Fibroblast of lung (primary cell): Measurements from ENCODE around the gene NXPE3. TPM values are rescaled to one million over a fixed set of nuclear protein-coding genes. Genes with fewer than 3 reads are reported as not detected.

ENCODE experiments used
- DNase-seq, 2 donors: peaks; one replicate each; pipeline versions ENCODE4 v3.0.0 to v3.0.0-alpha.2; 2010; ENCODE audit warnings: low read depth in 2 of 2
- H2AFZ ChIP-seq: 2 replicates; pipeline ENCODE4 v1.5.1; 2012; ENCODE audit warnings: low read length, control low read depth, inconsistent platforms
- H3K27ac ChIP-seq: 2 replicates; pipeline ENCODE4 v1.5.1; 2011; ENCODE audit warnings: low read length, control low read depth; ENCODE audit not compliant: insufficient read depth
- H3K27me3 ChIP-seq: 2 replicates; pipeline ENCODE4 v1.5.1; 2011; ENCODE audit warnings: mild to moderate bottlenecking, low read length; ENCODE audit not compliant: control insufficient read depth, insufficient read depth
- H3K36me3 ChIP-seq: 2 replicates; pipeline ENCODE4 v1.5.1; 2011; ENCODE audit warnings: low read length; ENCODE audit not compliant: control insufficient read depth, insufficient read depth
- H3K4me1 ChIP-seq: 2 replicates; pipeline ENCODE4 v1.5.1; 2011; ENCODE audit warnings: low read length; ENCODE audit not compliant: control insufficient read depth, insufficient read depth; ENCODE audit errors: extremely low read depth
- H3K4me2 ChIP-seq: 2 replicates; pipeline ENCODE4 v1.5.1; 2011; ENCODE audit warnings: low read length, control low read depth; ENCODE audit not compliant: insufficient read depth; ENCODE audit errors: extremely low read depth
- H3K4me3 ChIP-seq, 4 experiments: fragments of 200-600 bp in 1 of 4; sonication (generic) in 1 of 4; replicated peaks in 1 of 4; 2 replicates each; pipeline ENCODE4 v1.5.1; 2011 to 2016; ENCODE audit warnings: low read length in 4 of 4, low read depth in 3 of 4, mild to moderate bottlenecking in 3 of 4, control low read depth in 2 of 4, inconsistent platforms in 1 of 4, mixed read lengths in 1 of 4; ENCODE audit not compliant: insufficient read depth in 1 of 4; ENCODE audit errors: control extremely low read depth in 1 of 4
- H3K79me2 ChIP-seq: 2 replicates; pipeline ENCODE4 v1.5.1; 2012; ENCODE audit warnings: mild to moderate bottlenecking, low read length, inconsistent platforms; ENCODE audit not compliant: control insufficient read depth, insufficient read depth
- H3K9ac ChIP-seq: 2 replicates; pipeline ENCODE4 v1.5.1; 2011; ENCODE audit warnings: mild to moderate bottlenecking, low read length, control low read depth; ENCODE audit not compliant: insufficient read depth
- H3K9me3 ChIP-seq: 2 replicates; pipeline ENCODE4 v1.5.1; 2012; ENCODE audit warnings: low read depth, low read length; ENCODE audit not compliant: control insufficient read depth, insufficient read depth
- H4K20me1 ChIP-seq: 2 replicates; pipeline ENCODE4 v1.5.1; 2011; ENCODE audit warnings: low read length; ENCODE audit not compliant: control insufficient read depth, insufficient read depth; ENCODE audit errors: extremely low read depth
- EZH2 ChIP-seq: IDR thresholded peaks from 2 replicates; pipeline ENCODE4 v1.5.1; 2012; ENCODE audit warnings: low read length, control low read depth, mild to moderate bottlenecking; ENCODE audit errors: missing control alignments
- polyA plus RNA-seq, 2 donors: library from polyadenylated mRNA; depleted of rRNA in 1 of 2; stranded (reverse) in 1 of 2; unstranded in 1 of 2; fragments of >200 nt; gene quantifications; 2 replicates each; pipeline ENCODE4 v1.2.1, GENCODE V29; 2011 to 2012; ENCODE audit warnings: missing spikeins in 1 of 2
- total RNA-seq: library from RNA; depleted of rRNA; stranded (reverse); fragments of >200 nt; gene quantifications from 2 replicates; pipeline ENCODE4 v1.2.1, GENCODE V29; 2014
- TF ChIP-seq, protein P1 (sequence below), 2 donors: IDR thresholded peaks in 1 of 2; conservative IDR thresholded peaks in 1 of 2; 1 replicate in 1 of 2; 2 replicates in 1 of 2; pipeline ENCODE4 v1.5.1; 2011 to 2012; ENCODE audit warnings: low read length in 2 of 2, control low read depth in 1 of 2, inconsistent platforms in 1 of 2, low read depth in 1 of 2, mild to moderate bottlenecking in 1 of 2

Gene NXPE3
- total and polyA plus RNA-seq, 2 donors (not counting 1 experiment from before 2014, with no cell fraction given), result 26.9 to 27.9 TPM

DNA sequence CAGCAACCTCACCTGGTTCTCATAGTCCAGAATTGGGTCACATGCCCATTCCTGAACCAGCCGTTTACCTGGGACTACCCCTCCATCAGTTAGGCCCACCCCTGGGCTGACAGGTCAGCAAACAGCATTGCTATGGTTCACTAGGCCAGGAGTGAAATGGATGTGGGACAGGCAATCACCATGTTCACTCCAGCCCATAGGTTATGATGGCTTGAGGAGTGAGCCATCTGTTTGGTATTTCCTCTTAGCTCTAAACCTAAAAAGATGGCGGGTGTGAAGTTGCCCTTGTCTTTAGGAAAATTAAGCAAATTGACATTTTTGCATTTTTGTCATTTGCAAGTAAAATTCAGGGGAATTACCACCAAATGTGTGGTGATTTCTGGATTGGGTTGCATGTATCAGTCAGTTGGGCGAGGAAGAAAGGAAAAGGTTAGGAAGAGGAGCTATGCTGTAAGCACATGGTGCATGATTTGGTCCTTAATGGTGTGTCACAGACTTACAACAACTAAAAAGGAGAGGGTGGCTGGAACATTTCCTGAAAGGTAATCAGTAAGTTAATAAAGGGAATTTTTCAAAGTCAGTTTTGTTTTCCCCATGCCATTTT, 17.2 kb downstream of the NXPE3 start:
- no peaks in the 10 kb centered on the region for H3K27me3 ChIP-seq
- TF ChIP-seq EZH2, result no peak
- TF ChIP-seq, protein P1, sequence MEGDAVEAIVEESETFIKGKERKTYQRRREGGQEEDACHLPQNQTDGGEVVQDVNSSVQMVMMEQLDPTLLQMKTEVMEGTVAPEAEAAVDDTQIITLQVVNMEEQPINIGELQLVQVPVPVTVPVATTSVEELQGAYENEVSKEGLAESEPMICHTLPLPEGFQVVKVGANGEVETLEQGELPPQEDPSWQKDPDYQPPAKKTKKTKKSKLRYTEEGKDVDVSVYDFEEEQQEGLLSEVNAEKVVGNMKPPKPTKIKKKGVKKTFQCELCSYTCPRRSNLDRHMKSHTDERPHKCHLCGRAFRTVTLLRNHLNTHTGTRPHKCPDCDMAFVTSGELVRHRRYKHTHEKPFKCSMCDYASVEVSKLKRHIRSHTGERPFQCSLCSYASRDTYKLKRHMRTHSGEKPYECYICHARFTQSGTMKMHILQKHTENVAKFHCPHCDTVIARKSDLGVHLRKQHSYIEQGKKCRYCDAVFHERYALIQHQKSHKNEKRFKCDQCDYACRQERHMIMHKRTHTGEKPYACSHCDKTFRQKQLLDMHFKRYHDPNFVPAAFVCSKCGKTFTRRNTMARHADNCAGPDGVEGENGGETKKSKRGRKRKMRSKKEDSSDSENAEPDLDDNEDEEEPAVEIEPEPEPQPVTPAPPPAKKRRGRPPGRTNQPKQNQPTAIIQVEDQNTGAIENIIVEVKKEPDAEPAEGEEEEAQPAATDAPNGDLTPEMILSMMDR (conservative IDR thresholded peaks at IDR 0.05 in 1 of 2, IDR thresholded peaks at IDR 0.05 in 1 of 2; ENCODE audit: low read depth in 1 of 2, low read length in 2 of 2), result no peak
- no peak overlapping the region for H3K4me3 ChIP-seq
- peaks cover 2% of the 10 kb centered on the region for H3K79me2 ChIP-seq
- H3K36me3 ChIP-seq, result peaks cover 2% of the 10 kb centered on the region
- no peaks in the 10 kb centered on the region for H4K20me1 ChIP-seq
- H3K9me3 ChIP-seq, result no peaks in the 10 kb centered on the region
- no peak for DNase-seq
- H2AFZ ChIP-seq, result no peak overlapping the region
- no peak overlapping the region for H3K27ac ChIP-seq
- no peak overlapping the region for H3K4me2 ChIP-seq
- no peaks in the 10 kb centered on the region for H3K4me1 ChIP-seq
- no peak overlapping the region for H3K9ac ChIP-seq

DNA sequence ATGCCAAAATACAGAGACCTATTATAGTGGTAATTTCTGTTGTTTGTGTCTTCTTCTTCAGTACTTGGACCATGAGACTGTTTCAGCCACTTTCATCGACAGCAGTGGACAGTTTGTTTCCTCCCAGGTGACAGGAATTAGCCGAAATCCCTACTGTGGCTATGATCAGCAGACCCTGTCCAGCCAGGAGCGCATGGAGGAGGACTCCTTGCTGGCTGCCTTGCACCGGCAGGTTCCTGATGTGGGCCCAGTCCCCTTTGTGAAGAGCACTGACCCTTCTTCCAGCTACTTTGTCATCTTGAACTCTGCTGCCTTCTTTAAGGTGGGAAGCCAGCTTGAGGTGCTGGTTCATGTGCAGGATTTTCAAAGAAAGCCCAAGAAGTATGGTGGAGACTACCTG, 22.2 kb downstream of the NXPE3 start:
- Histone ChIP-seq H4K20me1 (peaks cover 1% of the 10 kb centered on the region), H3K79me2 (no peaks in the 10 kb centered on the region), H3K27me3 (no peaks in the 10 kb centered on the region), H3K4me1 (no peaks in the 10 kb centered on the region), H3K9me3 (no peaks in the 10 kb centered on the region), H2AFZ (no peak overlapping the region), H3K27ac (no peak overlapping the region), H3K4me2 (no peak overlapping the region), H3K36me3 (peaks cover 4% of the 10 kb centered on the region), H3K4me3 (no peak overlapping the region), H3K9ac (no peak overlapping the region)
- TF ChIP-seq, protein P1 (conservative IDR thresholded peaks at IDR 0.05 in 1 of 2, IDR thresholded peaks at IDR 0.05 in 1 of 2; ENCODE audit: low read depth in 1 of 2, low read length in 2 of 2), result no peak
- no peak for TF ChIP-seq EZH2
- DNase-seq, result no peak

DNA sequence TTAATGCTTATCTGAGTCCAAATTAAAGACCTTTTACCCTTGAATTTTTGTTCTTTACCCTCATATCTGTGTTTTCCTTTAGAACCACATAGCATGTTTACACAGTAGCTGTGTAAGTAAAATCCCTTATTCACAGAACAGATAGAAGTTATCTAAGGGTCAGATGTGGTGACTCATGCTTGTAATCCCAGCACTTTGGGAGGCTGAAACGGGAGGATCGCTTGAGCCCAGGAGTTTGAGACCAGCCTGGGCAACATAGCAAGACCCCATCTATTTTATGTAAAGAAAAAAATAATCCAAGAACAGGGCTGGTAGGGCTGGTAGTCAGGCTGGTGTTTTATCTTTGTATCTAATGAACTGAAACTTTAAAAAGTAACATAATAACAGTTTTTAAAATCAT, 23.2 kb downstream of the NXPE3 start:
- no peak overlapping the region for H3K4me2 ChIP-seq
- peaks cover 4% of the 10 kb centered on the region for H3K36me3 ChIP-seq
- H2AFZ ChIP-seq, result no peak overlapping the region
- no peak for TF ChIP-seq EZH2
- TF ChIP-seq, protein P1 (conservative IDR thresholded peaks at IDR 0.05 in 1 of 2, IDR thresholded peaks at IDR 0.05 in 1 of 2; ENCODE audit: low read depth in 1 of 2, low read length in 2 of 2), result no peak
- H4K20me1 ChIP-seq, result peaks cover 1% of the 10 kb centered on the region
- no peak overlapping the region for H3K9ac ChIP-seq
- no peaks in the 10 kb centered on the region for H3K9me3 ChIP-seq
- no peaks in the 10 kb centered on the region for H3K79me2 ChIP-seq
- DNase-seq, result no peak
- no peaks in the 10 kb centered on the region for H3K4me1 ChIP-seq
- H3K27ac ChIP-seq, result no peak overlapping the region
- no peaks in the 10 kb centered on the region for H3K27me3 ChIP-seq
- no peak overlapping the region for H3K4me3 ChIP-seq
